Adipose tissue (tissue), 3 donors: ENCODE results near the gene FBXL17. TPM values are rescaled to one million over a fixed set of nuclear protein-coding genes. Genes with fewer than 3 reads are reported as not detected.
"Not testable (repeated sequence)": the region's sequence is repeated elsewhere in the genome, so short reads cannot be mapped to it uniquely, and the experiment has no call there.

Experiments used
- H3K27ac ChIP-seq: one replicate; pipeline ENCODE4 v1.5.1; 2013; ENCODE audit warnings: low read depth, low read length
- WGBS, 3 donors: extraction: QIAGEN DNeasy Blood & Tissue Kit; methylation state at CpG; one replicate each; pipeline ENCODE4 v1.1.7; 2013; 5-methylcytosine and 5-hydroxymethylcytosine counted together
- polyA plus RNA-seq, 3 donors: library from polyadenylated mRNA; stranded (reverse); fragments of 200-250 nt; gene quantifications; one replicate each; pipeline ENCODE4 v1.2.3, GENCODE V29; 2013
- donor health status: healthy with polysubstance abuse.
- donor health status: Bipolar disorder and iron deficiency.
- donor health status: healthy.

FBXL17 gene
- polyA plus RNA-seq, result 10 to 100 TPM in 2 of 3 donors, 1 to 10 TPM in 1; 4.1 to 11.2 (median 10.1) TPM

DNA sequence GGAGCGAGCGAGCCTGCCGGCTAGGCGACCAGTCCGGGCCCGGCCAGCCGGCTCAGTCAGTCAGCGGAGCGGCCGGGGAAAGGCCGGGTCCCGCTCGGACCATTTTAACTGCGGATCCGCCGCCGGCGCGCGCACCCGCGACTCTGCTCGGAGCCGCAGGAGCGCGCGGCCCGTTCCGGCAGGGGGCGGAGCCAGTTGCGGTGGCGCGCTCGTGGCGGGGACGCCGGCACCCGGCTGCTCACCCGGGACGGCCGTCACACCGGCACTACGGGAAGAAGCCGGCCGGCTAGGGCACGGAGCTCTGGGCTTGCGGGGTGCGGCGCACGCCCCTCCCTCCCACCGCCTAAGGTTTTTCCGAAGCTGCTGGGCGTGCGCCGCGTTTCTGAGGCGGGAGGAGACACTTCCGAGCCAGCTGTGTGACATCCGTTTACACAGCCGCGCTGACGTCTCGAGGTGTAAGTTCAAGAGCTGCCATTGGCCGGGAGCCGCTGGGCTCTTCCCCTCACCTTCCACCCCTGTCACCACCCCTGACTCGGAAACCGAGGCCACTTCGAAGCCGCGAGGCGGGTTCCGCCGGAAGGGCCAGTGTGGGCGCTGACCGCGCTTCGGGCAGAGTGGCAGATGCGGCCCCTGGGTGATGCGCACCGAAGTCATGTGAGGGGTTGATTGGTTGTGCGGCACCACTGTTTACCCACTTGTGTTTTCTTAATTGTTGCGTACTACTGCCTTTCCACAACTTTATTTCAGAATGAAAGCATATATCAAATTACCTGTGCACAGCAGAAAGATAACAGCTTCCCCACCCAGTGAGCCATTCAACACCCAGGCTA is at the start of gene FBXL17:
FBXL17 (minus strand) TSS at position 145 of the 830 bp plus-strand sequence.
- WGBS, 3 donors, result 0% methylated on average over 60 to 82 of the region's 82 CpGs
- H3K27ac ChIP-seq, result peak within 1 kb of the TSS; percentile 68

DNA sequence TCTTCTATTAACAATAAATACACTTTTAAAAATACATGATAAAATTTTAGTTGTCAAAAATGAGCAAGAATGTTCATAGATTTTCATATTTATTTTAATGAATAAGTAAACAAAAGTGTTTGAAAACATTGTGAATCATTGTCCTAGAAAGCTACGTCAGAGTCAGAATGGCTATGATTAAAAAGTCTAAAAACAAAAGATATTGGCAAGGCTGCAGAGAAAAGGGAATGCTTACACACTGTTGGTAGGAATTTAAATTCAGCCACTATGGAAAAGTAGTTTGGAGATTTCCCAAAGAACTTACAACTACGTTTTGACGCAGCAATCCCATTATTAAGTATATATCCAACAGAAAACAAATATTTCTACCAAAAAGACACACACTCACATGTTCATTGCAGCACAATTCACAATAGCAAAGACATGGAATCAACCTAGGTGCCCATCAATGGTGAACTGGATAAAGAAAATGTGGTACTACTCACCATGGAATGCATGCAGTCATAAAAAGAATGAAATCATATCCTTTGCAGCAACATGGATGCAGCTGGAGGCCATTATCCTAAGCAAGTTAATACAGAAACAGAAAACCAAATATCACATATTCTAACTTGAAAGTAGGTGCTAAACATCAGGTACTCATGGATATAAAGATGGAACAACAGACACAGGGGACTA is 49.2 kb upstream of the FBXL17 start:
- WGBS, 3 donors, result 72 to 86% (median 74%) methylated on average over 3 of the region's 3 CpGs
- H3K27ac ChIP-seq, result no peak overlapping the region

DNA sequence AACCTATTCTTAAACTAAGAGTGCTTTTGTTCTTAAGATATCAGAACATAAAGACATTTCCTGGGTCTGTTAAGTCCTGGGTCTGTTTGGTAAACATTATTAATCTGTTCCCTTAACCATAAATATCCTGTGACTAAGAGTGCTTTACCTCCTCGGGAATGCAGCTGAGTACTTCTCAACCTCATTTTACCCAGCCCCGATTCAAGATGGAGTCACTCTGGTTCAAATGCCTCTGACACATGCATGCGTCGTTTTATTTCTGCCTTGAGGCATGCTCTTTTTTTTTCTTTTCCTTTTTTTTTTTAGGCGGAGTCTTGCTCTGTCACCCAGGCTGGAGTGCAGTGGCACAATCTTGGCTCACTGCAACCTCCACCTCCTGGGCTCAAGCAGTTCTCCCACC is 39.8 kb upstream of the FBXL17 start:
- H3K27ac ChIP-seq, result no peak overlapping the region
- WGBS, 3 donors, result 84% methylated on average over 5 of the region's 5 CpGs

DNA sequence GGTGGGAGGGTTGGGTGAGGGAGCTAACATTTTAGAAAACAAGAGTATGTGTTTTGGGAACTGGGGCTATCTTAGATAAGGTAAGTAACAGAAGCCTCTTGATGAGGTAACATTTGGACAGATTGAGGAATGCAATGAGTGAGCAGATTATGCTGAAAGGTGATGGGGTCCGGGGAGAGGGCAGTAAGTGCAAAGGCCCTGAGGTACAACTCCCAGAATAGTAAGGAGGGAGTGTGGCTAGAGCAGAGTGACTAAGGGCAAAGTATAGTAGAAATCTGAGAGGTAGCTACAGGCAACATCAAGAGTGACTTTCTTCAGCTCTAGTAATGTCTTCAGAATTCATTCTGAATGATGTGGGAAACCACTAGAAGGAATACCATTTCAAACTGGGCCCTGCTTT is 38.9 kb upstream of the FBXL17 start:
- WGBS, 3 donors, result 84 to 95% (median 87%) methylated on average over 1 of the region's 1 CpG
- H3K27ac ChIP-seq, result no peak overlapping the region

DNA sequence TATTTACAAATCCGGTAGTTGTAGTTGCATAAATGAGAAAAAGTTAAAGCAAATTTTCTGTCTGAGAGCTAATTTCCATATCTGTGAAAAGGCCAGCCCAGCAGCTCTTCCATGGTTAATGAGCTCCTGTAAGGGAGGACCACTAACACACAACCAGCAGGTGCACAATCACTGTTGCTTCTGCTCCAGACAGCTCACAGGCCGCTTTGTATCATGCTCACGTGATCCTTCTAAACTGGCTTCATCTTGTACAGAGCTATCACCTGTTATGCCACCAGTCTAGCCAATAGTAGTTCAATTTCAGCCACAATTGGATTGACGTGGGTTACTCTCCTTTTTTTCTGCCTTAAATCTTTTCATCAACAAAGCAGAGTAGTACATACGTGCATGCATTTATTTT is 38.3 kb upstream of the FBXL17 start:
- 81 to 89% (median 84%) methylated on average over 5 of the region's 5 CpGs for WGBS, 3 donors
- no peak overlapping the region for H3K27ac ChIP-seq

DNA sequence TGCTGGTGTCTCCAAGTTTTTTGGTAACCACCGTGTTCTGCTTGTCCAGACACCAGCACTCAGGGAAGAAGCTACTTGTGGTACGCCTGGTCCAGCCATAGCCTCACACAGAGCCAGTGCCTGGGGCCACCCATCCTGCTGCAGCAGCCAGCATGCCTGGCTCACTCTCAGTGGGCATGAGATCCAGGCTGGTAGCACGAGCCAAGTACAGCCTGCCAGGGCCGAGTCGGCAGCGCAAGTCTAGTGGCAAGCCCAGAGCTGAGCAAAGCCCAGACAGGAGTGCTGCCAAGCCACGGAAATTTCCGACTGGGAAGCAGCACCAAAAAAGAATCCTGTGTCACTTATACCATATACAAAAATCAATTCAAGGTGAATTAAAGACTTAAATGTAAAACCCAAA is 36.3 kb upstream of the FBXL17 start:
- no peak overlapping the region for H3K27ac ChIP-seq
- 71 to 82% (median 82%) methylated on average over 8 of the region's 8 CpGs for WGBS, 3 donors

DNA sequence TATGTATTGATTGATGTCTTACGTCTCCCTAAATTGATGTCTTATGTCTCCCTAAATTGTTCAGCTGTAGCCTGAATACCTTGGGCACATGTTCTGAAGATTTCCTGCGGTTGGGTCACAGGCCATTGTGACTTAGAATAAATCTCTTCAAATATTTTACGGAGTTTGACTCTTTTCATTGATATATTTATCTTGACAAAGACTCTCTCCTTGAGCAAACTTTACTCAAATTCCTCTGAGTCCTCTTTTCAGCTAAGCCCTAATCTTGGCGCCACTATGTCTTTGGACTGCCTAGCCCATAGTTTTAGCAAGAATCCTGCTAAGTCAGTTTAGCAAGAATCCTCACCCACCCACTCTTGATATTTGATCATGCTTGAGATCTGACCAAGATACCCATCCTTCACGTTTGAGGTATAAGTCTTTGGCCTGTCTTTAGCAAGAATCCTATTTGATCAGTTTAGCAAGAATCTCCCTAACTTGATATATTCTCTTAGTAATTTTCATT is 35.3 kb upstream of the FBXL17 start:
- WGBS, 3 donors, result 69 to 90% (median 87%) methylated on average over 5 of the region's 5 CpGs
- H3K27ac ChIP-seq, result no peak overlapping the region

DNA sequence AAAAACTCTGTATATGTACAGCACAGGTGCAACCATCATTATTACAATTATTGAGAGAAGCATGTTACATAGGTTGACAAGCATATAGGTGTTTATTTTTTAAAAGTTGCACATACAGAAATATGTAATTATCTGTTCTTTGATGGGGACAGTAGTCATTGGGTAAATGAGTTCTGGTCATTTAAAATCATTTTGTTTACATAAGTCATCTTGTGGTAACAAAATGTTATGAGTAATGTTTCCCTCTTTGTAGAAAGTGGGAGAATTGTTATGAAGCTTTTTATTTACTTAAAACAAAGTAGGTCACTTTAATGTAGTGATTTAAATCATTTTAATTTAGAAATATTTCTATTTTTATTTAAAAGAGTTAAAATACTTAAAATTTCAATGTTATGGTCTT is 33.8 kb upstream of the FBXL17 start:
- H3K27ac ChIP-seq, result no peak overlapping the region

DNA sequence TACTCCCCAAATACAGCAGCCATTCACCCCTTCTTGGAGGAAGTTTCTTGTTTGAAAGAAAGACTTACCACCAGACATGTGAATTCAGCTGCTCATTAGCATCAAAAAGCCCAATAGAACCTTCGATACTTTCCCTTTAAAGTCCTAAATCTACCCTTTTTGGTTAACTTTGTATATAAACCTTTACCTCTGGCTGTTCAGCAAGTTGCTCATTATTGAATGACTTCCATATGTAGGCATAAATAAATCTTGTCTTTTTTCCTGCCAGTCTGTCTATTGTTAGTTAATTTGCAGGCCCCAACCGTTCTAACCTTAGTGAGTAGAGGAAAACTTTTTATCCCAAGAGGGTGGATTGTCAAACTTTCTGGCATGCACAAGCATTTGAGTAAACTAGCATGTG is 27.9 kb upstream of the FBXL17 start:
- no peak overlapping the region for H3K27ac ChIP-seq
- 50 to 62% (median 52%) methylated on average over 2 of the region's 2 CpGs for WGBS, 3 donors

DNA sequence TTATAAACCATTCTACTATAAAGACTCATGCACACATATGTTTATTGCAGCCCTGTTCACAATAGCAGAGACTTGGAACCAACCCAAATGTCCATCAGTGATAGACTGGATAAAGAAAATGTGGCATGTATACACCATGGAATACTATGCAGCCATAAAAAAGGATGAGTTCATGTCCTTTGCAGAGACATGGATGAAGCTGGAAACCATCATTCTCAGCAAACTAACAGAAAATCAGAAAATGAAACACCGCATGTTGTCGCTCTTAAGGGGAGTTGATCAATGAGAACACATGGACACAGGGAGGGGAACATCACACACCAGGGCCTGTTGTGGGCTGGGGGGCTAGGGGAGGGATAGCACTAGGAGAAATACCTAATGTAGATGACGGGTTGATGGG is 23.3 kb upstream of the FBXL17 start:
- not testable (repeated sequence) for H3K27ac ChIP-seq
- WGBS, 3 donors, result 93 to 96% (median 95%) methylated on average over 3 of the region's 3 CpGs

DNA sequence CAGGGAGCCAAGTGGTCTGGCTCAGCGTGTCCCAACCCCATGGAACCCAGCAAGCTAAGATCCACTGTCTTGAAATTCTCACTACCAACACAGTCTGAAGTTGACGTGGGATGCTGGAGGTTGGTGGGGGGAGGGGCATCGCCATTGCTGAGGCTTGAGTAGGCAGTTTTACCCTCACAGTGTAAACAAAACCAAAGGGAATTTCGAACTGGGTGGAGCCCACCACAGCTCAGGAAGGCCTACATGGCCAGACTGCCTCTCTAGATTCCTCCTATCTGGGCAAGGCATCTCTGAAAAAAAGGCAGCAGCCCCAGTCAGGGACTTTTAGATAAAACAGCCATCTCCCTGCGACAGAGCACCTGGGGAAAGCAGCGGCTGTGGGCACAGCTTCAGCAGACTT is 17.1 kb upstream of the FBXL17 start:
- WGBS, 3 donors, result 68 to 73% (median 69%) methylated on average over 6 of the region's 6 CpGs
- no peak overlapping the region for H3K27ac ChIP-seq

DNA sequence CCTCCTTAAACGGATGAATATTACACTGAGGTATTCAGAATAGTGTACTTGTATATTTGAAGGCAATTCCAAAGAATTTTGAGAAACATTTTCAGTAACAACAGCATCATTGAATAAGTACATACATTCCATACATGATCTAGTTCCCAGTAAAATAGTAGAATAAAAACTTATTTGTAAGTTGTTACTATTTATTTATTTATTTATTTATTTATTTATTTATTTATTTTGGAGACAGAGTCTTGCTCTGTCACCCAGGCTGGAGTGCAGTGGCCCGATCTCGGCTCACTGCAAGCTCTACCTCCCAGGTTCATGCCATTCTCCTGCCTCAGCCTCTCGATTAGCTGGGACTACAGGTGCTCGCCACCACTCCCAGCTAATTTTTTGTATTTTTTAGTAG is 14.9 kb upstream of the FBXL17 start:
- not testable (repeated sequence) for H3K27ac ChIP-seq
- WGBS, 3 donors, result 80 to 98% (median 95%) methylated on average over 5 of the region's 5 CpGs

DNA sequence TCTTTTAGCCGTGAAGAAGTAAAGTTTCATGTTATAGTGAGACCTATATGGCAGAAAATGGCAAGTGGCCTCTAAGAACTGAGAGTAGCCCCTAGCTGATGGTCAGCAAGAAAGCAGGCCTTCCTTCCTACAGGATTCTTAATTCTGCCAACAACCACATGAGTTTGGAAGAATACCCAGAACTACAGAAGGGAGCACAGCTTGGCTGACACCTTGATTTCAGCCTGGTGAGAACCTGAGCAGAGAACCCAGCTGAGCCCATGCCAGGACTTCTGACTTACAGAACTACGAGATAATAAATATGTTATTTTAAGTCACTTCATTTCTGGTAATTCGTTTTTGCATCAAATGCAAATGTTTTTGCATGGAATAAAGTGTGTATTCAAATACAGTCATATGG is 5.9 kb upstream of the FBXL17 start:
- 35 to 87% (median 76%) methylated on average over 3 of the region's 3 CpGs for WGBS, 3 donors
- H3K27ac ChIP-seq, result no peak overlapping the region

DNA sequence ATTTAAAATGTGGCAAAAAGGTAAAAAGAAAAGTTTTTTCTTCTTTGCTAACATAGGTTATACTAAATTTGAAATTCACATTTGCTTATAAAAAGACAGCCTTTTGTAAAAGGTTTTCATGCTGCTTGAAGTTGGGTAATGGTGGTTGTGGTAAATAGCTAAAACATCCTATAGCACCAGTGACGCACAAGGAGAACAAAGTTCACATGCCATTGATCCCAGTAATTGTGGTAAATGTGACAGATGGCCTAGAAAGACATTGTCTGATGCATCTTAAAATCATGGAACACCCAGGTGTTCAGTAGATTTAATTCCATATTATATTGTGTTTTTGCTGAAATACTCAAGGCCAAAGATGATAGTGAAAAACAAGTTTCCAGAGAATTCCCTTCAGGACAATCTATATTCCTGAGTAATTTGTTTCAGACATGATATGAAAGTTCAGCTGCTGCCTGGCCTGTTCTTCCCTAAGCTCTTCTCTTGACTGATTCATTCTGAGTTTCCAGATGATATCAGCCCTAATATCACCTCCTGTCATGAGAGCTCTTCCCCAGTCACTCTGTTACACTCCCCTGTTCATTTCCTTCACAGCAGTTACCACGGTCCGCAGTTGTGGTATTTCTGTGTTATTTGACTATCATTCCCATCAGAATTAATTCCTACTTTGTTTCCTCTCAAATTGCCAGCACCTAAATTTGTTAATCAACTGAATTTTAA is 4.6 kb upstream of the FBXL17 start:
- no peak overlapping the region for H3K27ac ChIP-seq
- WGBS, 3 donors, result 80 to 87% (median 83%) methylated on average over 3 of the region's 3 CpGs

DNA sequence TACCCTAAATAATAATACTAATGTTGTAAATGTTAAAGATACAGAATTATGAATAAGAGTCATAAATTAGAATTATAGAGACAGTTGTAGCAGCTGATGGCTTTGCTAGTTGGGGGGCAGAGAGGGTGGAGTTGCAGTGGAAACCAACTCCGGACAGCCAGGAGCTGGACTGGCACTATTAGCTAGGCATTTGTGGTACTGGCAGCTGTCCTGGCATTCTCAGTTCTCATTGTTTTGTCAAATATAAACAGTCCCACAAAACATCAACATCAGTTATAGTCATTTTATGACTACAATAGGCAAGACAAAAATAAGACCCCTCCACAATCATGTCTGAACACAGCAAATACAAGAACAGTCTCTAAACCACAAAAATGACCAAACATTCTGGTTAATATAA is 2.8 kb upstream of the FBXL17 start:
- no peak overlapping the region for H3K27ac ChIP-seq
- WGBS, 3 donors, result 94 to 96% (median 95%) methylated on average over 1 of the region's 1 CpG

DNA sequence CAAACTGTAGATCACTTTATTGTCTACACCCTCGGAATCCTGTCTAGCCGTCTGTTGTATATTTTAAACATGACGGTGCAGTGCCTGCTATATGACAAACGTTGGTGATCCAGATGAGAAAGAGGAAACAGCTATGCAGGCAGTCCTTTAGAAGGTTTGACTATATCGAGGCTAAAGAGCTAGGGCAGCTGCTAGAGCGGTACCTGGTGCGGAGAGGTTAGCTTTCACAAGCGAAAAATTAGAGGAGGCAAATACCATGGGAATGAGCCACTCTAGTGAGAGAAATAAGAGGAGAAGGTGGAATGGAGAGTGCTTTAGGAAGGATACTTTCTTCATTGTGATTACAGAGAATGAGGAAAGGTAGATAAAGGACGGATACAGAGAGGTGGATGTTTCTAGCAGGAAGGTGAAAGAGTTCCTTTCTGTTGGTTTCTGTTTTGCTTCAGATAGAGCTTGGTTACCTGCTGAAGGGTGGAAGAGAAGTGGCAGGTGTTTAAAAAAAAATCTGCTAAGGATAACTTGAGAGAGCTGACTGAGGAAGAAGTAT is 959 bp upstream of the FBXL17 start:
- WGBS, 3 donors, result 6 to 13% (median 9%) methylated on average over 9 of the region's 9 CpGs
- no peak overlapping the region for H3K27ac ChIP-seq

DNA sequence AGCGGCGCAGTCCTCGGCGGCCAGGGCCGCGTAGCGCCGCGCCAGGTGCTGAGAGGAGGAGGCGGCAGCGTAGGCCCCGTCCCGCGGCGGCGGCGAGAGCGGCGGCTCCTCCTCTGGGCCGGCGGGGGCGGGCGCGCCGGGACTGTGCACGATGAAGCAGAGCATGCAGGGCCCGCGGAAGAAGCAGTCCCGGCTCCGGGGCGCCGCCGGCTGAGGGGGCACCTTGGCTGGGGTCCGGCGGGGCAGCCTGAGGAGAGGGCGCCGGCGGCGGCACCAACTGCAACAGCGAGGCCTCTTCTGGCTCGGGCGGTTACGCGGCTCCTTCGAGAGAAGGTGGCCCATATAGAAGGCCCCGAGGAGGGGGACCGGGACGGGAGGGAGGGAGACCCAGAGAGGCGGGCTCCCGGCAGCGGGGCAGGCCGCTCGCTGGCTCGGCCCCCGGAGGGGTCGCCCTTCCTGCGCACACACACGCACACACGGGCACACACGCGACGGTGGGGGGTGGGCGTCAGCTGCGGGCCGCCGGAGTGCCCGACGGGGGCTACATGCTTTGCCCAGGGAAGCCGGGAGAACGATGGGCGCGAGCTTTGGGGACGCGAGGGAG is 446 bp downstream of the FBXL17 start:
- 0 to 1% (median 0%) methylated on average over 43 to 74 of the region's 74 CpGs for WGBS, 3 donors
- peak overlapping the region; percentile 68 for H3K27ac ChIP-seq

DNA sequence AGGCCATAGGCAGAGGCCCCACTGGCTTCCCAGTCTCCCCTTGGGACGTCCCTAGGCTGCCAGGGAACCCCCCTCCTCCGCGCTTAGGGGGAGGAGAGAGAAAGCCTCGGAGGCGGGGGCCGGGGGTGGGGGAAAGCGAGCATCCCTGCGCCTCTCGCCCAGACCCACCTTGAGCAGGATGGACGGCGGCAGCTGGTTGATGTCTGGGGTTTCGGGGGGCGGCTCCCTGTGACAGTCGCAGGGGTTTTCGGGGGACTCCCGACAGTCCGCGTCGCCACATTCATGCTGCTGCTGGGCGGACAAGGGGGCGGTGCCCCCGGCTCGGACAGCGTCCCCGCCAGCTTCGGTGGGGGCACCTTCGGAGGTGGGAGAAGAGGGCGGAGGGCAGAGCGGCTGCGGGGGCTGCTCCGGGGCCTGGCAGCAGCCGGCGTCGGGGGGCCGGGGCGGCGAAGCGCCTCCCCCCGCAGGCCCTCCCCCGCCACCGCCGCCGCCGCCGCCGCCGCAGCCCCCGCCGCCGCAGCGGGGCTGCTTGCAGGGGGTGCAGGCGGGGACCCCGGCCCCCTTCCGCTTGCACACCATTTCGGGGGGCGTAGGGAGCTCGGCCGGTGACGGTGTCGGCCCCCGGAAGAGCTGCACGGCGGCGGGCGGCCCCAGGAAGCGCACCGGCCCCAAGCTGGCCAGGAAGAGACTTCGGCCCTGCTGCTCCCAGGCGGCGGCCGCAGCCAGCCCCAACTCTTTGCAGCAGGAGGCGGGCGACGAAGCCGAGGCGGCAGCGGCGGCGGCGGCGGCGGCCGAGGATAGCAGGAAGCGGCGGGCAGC is 1.2 kb downstream of the FBXL17 start:
- peak overlapping the region; percentile 68 for H3K27ac ChIP-seq
- WGBS, 3 donors, result 0% methylated on average over 46 to 83 of the region's 85 CpGs
